ENCODE data around the gene LPP.

Gene LPP

GRCh38 chr3:188137051-188137450 lies 16.9 kb upstream of the LPP start:
- no peak for DNase-seq

GRCh38 chr3:188139466-188139865 lies 14.5 kb upstream of the LPP start:
- no peak for DNase-seq

- no peak for DNase-seq
Measured at GRCh38 chr3:188146219-188146618, 7.7 kb upstream of the LPP start.

- no peak for DNase-seq
Measured at GRCh38 chr3:188147782-188148181, 6.2 kb upstream of the LPP start.

- DNase-seq, result no peak
Measured at GRCh38 chr3:188148318-188148717, 5.6 kb upstream of the LPP start.

- DNase-seq, result no peak
Measured at GRCh38 chr3:188149587-188149986, 4.4 kb upstream of the LPP start.

- DNase-seq, result no peak
Measured at GRCh38 chr3:188150982-188151381, 3.0 kb upstream of the LPP start.

GRCh38 chr3:188151438-188151837 lies 2.5 kb upstream of the LPP start:
- peak; percentile 85 for DNase-seq

- DNase-seq, result peak; percentile 74
Measured at GRCh38 chr3:188152660-188153436, 1.1 kb upstream of the LPP start.

- DNase-seq, result peak; percentile 98
Measured at GRCh38 chr3:188153437-188154013, 432 bp upstream of the LPP start.

GRCh38 chr3:188154809-188155574 lies 1.0 kb downstream of the LPP start:
- peak; percentile 36 for DNase-seq

- DNase-seq, result no peak
Measured at GRCh38 chr3:188156056-188156455, 2.1 kb downstream of the LPP start.

- DNase-seq, result no peak
Measured at GRCh38 chr3:188157407-188157806, 3.5 kb downstream of the LPP start.

- no peak for DNase-seq
Measured at GRCh38 chr3:188157971-188158370, 4.0 kb downstream of the LPP start.

- DNase-seq, result no peak
Measured at GRCh38 chr3:188158731-188159310, 4.9 kb downstream of the LPP start.

GRCh38 chr3:188160751-188161150 lies 6.8 kb downstream of the LPP start:
- no peak for DNase-seq

GRCh38 chr3:188164248-188164687 lies 10.3 kb downstream of the LPP start:
- DNase-seq, result no peak

GRCh38 chr3:188165596-188165995 lies 11.6 kb downstream of the LPP start:
- no peak for DNase-seq

- no peak for DNase-seq
Measured at GRCh38 chr3:188166441-188166840, 12.5 kb downstream of the LPP start.

- no peak for DNase-seq
Measured at GRCh38 chr3:188168186-188168585, 14.2 kb downstream of the LPP start.

GRCh38 chr3:188168648-188169047 lies 14.7 kb downstream of the LPP start:
- no peak for DNase-seq

GRCh38 chr3:188169830-188170455 lies 16.0 kb downstream of the LPP start:
- no peak for DNase-seq

Measured in fibroblast of skin of back (primary cell).